Omental fat pad (tissue), 4 donors: ENCODE results near the gene TINCR. TPM values are rescaled to one million over a fixed set of nuclear protein-coding genes. Genes with fewer than 3 reads are reported as not detected.

Source experiments
- ATAC-seq: fragments of 150-250 bp; one replicate; pipeline ENCODE4 v1.9.1; 2016; ENCODE audit warnings: mild to moderate bottlenecking, moderate library complexity; ENCODE audit not compliant: low FRiP score
- DNase-seq: peaks from one replicate; pipeline ENCODE4 v3.0.0-alpha.2; 2019; ENCODE audit warnings: low spot score
- CTCF ChIP-seq, 3 donors: fragments of 450-650 bp; IDR thresholded peaks; one replicate each; pipeline ENCODE4 v1.5.1; 2016 to 2017; ENCODE audit warnings: antibody characterized with exemption in 3 of 3, mild to moderate bottlenecking in 3 of 3, moderate library complexity in 2 of 3
- total RNA-seq, 4 donors: library from RNA; depleted of rRNA; stranded (reverse); fragments of >200 nt; gene quantifications; one replicate each; pipeline ENCODE4 v1.1.0, GENCODE V29; 2016

TINCR gene
- total RNA-seq, 4 donors from 2014 or later: 1.7 to 8.6 (median 1.8) TPM; not detected in 1

- DNase-seq (no peak), ATAC-seq (no peak)
- no peak for TF ChIP-seq CTCF (IDR thresholded peaks at IDR 0.05)
These were observed 11.9 kb upstream of the TINCR start for GRCh38 chr19:5579697-5580096.

GRCh38 chr19:5579286-5579685 lies 11.5 kb upstream of the TINCR start:
- no peak for ATAC-seq
- TF ChIP-seq CTCF (IDR thresholded peaks at IDR 0.05): no peak

GRCh38 chr19:5578097-5578846 lies 10.5 kb upstream of the TINCR start:
- ATAC-seq (peak; percentile 43), DNase-seq (no peak)
- peak in 2 of 3 donors; percentile 18 to 74 for TF ChIP-seq CTCF (IDR thresholded peaks at IDR 0.05)

More at GRCh38 chr19:5579286-5579685, 11.5 kb upstream of the TINCR start:
- DNase-seq: no peak

- ATAC-seq: no peak
- no peak for DNase-seq
- TF ChIP-seq CTCF (IDR thresholded peaks at IDR 0.05): no peak
These were observed 7.8 kb upstream of the TINCR start for GRCh38 chr19:5575590-5575989.

GRCh38 chr19:5572556-5573286 lies 5.0 kb upstream of the TINCR start:
- ATAC-seq (no peak), DNase-seq (no peak)
- no peak for TF ChIP-seq CTCF (IDR thresholded peaks at IDR 0.05)

- DNase-seq (no peak), ATAC-seq (no peak)
- TF ChIP-seq CTCF (IDR thresholded peaks at IDR 0.05): no peak
These were observed 4.0 kb upstream of the TINCR start for GRCh38 chr19:5571777-5572176.
